ENCODE results near the gene LARP1.
"Not testable (repeated sequence)": the region's sequence is repeated elsewhere in the genome, so short reads cannot be mapped to it uniquely, and the experiment has no call there.

DNA sequence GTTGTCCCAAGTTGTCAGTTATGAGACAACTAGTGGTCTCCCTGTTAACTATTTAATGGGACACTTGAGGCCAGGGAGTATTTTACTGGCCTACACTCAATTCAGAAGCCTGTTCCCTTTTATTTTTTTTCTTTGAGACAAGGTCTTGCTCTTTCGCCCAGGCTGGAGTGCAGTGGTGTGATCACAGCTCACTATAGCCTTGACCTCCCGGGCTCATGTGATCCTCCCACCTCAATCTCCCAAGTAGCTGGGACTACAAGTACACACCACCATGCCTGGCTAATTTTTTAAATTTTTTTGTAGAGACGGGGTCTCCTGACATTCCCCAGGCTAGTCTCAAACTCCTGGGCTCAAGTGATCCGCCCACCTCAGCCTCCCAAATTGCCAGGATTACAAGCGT is 67.7 kb downstream of the LARP1 start:
- TF ChIP-seq, protein P1, sequence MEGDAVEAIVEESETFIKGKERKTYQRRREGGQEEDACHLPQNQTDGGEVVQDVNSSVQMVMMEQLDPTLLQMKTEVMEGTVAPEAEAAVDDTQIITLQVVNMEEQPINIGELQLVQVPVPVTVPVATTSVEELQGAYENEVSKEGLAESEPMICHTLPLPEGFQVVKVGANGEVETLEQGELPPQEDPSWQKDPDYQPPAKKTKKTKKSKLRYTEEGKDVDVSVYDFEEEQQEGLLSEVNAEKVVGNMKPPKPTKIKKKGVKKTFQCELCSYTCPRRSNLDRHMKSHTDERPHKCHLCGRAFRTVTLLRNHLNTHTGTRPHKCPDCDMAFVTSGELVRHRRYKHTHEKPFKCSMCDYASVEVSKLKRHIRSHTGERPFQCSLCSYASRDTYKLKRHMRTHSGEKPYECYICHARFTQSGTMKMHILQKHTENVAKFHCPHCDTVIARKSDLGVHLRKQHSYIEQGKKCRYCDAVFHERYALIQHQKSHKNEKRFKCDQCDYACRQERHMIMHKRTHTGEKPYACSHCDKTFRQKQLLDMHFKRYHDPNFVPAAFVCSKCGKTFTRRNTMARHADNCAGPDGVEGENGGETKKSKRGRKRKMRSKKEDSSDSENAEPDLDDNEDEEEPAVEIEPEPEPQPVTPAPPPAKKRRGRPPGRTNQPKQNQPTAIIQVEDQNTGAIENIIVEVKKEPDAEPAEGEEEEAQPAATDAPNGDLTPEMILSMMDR (IDR thresholded peaks at IDR 0.05; ENCODE audit: insufficient read depth, low read length, poor library complexity, severe bottlenecking), result not testable (repeated sequence)
- TF ChIP-seq EZH2phosphoT487 (conservative IDR thresholded peaks at IDR 0.05; ENCODE audit: low read length), result not testable (repeated sequence)
